Spinal cord (tissue), 10 donors: Measurements from ENCODE around the gene RDH16. TPM values are rescaled to one million over a fixed set of nuclear protein-coding genes. Genes with fewer than 3 reads are reported as not detected.
"Not testable (repeated sequence)": the region's sequence is repeated elsewhere in the genome, so short reads cannot be mapped to it uniquely, and the experiment has no call there.

Experiments
- DNase-seq, 6 donors: peaks; one replicate each; pipeline versions ENCODE4 v3.0.0 to v3.0.0-alpha.2; 2013 to 2015; ENCODE audit warnings: low spot score in 6 of 6, low read depth in 4 of 6
- H3K27ac ChIP-seq: one replicate; pipeline ENCODE4 v1.5.1; 2013; ENCODE audit warnings: low read depth, low read length, control low read depth
- H3K27me3 ChIP-seq: one replicate; pipeline ENCODE4 v1.6.1; 2013; ENCODE audit warnings: low read length; ENCODE audit not compliant: control insufficient read depth, insufficient read depth
- H3K36me3 ChIP-seq: one replicate; pipeline ENCODE4 v1.6.1; 2013; ENCODE audit warnings: low read length; ENCODE audit not compliant: control insufficient read depth, insufficient read depth
- H3K4me1 ChIP-seq: one replicate; pipeline ENCODE4 v1.6.1; 2013; ENCODE audit warnings: low read length; ENCODE audit not compliant: control insufficient read depth, insufficient read depth
- H3K4me3 ChIP-seq: one replicate; pipeline ENCODE4 v1.5.1; 2013; ENCODE audit warnings: low read depth, low read length, control low read depth
- H3K9me3 ChIP-seq: one replicate; pipeline ENCODE4 v1.6.1; 2013; ENCODE audit warnings: low read length; ENCODE audit not compliant: control insufficient read depth, insufficient read depth
- WGBS: methylation state at CpG from one replicate; pipeline ENCODE4 v1.1.5; 2013; ENCODE audit warnings: missing lambda C conversion rate; ENCODE audit not compliant: insufficient coverage; 5-methylcytosine and 5-hydroxymethylcytosine counted together
- polyA plus RNA-seq, 2 donors: library from polyadenylated mRNA; unstranded; fragments of 120-200 nt; gene quantifications; one replicate each; pipeline ENCODE4 v1.2.1, GENCODE V29; 2013; ENCODE audit not compliant: insufficient read length in 2 of 2
- total RNA-seq, 2 donors: library from RNA; depleted of rRNA in 1 of 2; stranded (reverse); fragments of 120-200 nt in 1 of 2; fragments of >200 nt in 1 of 2; gene quantifications; one replicate each; pipeline versions ENCODE4 v1.2.3 to v1.2.4, GENCODE V29; 2013 to 2014
- donor health status: healthy.

The RDH16 gene
- total and polyA plus RNA-seq, 4 donors: 0.30 to 1.2 (median 0.60) TPM

- H3K9me3 ChIP-seq: no peaks in the 10 kb centered on the region
- H3K27ac ChIP-seq: no peak overlapping the region
- no CpG with 5 or more reads among the region's 4 CpGs for WGBS
- H3K4me3 ChIP-seq: no peak overlapping the region
- H3K4me1 ChIP-seq: no peaks in the 10 kb centered on the region
- no peaks in the 10 kb centered on the region for H3K27me3 ChIP-seq
- no peak for DNase-seq
- H3K36me3 ChIP-seq: no peaks in the 10 kb centered on the region
Observed at GRCh38 chr12:56943878-56944277, 13.5 kb downstream of the RDH16 start.

GRCh38 chr12:56943374-56943773 lies 14.0 kb downstream of the RDH16 start:
- not testable (repeated sequence) for H3K27ac ChIP-seq, DNase-seq, H3K36me3 ChIP-seq, H3K27me3 ChIP-seq, H3K4me3 ChIP-seq, H3K4me1 ChIP-seq, H3K9me3 ChIP-seq
- 80% methylated on average over 1 of the region's 1 CpG for WGBS

GRCh38 chr12:56941299-56942017 lies 15.9 kb downstream of the RDH16 start:
- WGBS: 22% methylated on average over 2 of the region's 3 CpGs
- Histone ChIP-seq H3K27ac (no peak overlapping the region), H3K4me3 (no peak overlapping the region), H3K9me3 (no peaks in the 10 kb centered on the region), H3K36me3 (no peaks in the 10 kb centered on the region), H3K4me1 (no peaks in the 10 kb centered on the region), H3K27me3 (no peaks in the 10 kb centered on the region)
- no peak for DNase-seq

- no CpG with 5 or more reads among the region's 4 CpGs for WGBS
- DNase-seq: not testable (repeated sequence)
Observed at GRCh38 chr12:56940942-56941298, 16.5 kb downstream of the RDH16 start.

GRCh38 chr12:56935752-56936151 lies 21.7 kb downstream of the RDH16 start:
- Histone ChIP-seq H3K27ac (no peak overlapping the region), H3K4me1 (peaks cover 3% of the 10 kb centered on the region), H3K36me3 (no peaks in the 10 kb centered on the region), H3K4me3 (no peak overlapping the region), H3K27me3 (no peaks in the 10 kb centered on the region), H3K9me3 (no peaks in the 10 kb centered on the region)
- no peak for DNase-seq
- 100% methylated on average over 1 of the region's 2 CpGs for WGBS

More at GRCh38 chr12:56940942-56941298, 16.5 kb downstream of the RDH16 start:
- H3K9me3 ChIP-seq, H3K4me1 ChIP-seq, H3K4me3 ChIP-seq, H3K36me3 ChIP-seq, H3K27ac ChIP-seq, H3K27me3 ChIP-seq: not testable (repeated sequence)

- H3K27me3 ChIP-seq: no peaks in the 10 kb centered on the region
- peaks cover 3% of the 10 kb centered on the region for H3K4me1 ChIP-seq
- no peak overlapping the region for H3K27ac ChIP-seq
Observed at GRCh38 chr12:56935157-56935556, 22.3 kb downstream of the RDH16 start.

GRCh38 chr12:56933826-56934625 lies 23.4 kb downstream of the RDH16 start, which contains the start of gene SDR9C7:
Gene SDR9C7, minus strand, starts transcription at chr12:56934408. Its CDS starts 147 bp downstream, at chr12:56934261.
- Histone ChIP-seq H3K9me3 (no peaks in the 10 kb centered on the region), H3K4me3 (no peak within 1 kb of the TSS), H3K36me3 (no peaks in the 10 kb centered on the region), H3K27me3 (no peaks in the 10 kb centered on the region), H3K4me1 (peaks cover 3% of the 10 kb centered on the region), H3K27ac (no peak within 1 kb of the TSS)
- 96% methylated on average over 12 of the region's 15 CpGs for WGBS
- DNase-seq: no peak

More at GRCh38 chr12:56935157-56935556, 22.3 kb downstream of the RDH16 start:
- Histone ChIP-seq H3K36me3 (no peaks in the 10 kb centered on the region), H3K9me3 (no peaks in the 10 kb centered on the region), H3K4me3 (no peak overlapping the region)
- 63% methylated on average over 2 of the region's 2 CpGs for WGBS
- no peak for DNase-seq

- Histone ChIP-seq H3K36me3 (no peaks in the 10 kb centered on the region), H3K27me3 (no peaks in the 10 kb centered on the region), H3K27ac (no peak overlapping the region), H3K4me3 (no peak overlapping the region), H3K4me1 (peaks cover 3% of the 10 kb centered on the region), H3K9me3 (no peaks in the 10 kb centered on the region)
- DNase-seq: no peak
- 90% methylated on average over 1 of the region's 1 CpG for WGBS
Observed at GRCh38 chr12:56932867-56933266, 24.5 kb downstream of the RDH16 start.

GRCh38 chr12:56932146-56932545 lies 25.3 kb downstream of the RDH16 start:
- Histone ChIP-seq H3K9me3 (no peaks in the 10 kb centered on the region), H3K36me3 (no peaks in the 10 kb centered on the region), H3K27ac (no peak overlapping the region), H3K27me3 (no peaks in the 10 kb centered on the region), H3K4me1 (peaks cover 3% of the 10 kb centered on the region), H3K4me3 (no peak overlapping the region)
- WGBS: 44% methylated on average over 2 of the region's 5 CpGs
- no peak for DNase-seq
